H1 (cell line): ENCODE results near the gene DCAF8.
A peak's percentile ranks its signal among the peaks of the same experiment; 100 is the strongest.

Experiments used
- ASH2L ChIP-seq: fragments of 200-600, 300-600 bp; sonication (generic); IDR thresholded peaks from one replicate; pipeline ENCODE4 v1.7.1; 2017; ENCODE audit warnings: low read length
- CTBP2 ChIP-seq: IDR thresholded peaks from 2 replicates; pipeline ENCODE4 v1.7.0; 2011; ENCODE audit warnings: borderline replicate concordance, mild to moderate bottlenecking, moderate library complexity, mixed read lengths, low read length; ENCODE audit not compliant: insufficient read depth, insufficient read length
- EGR1 ChIP-seq: IDR thresholded peaks from 2 replicates; pipeline ENCODE4 v1.6.1; 2011; ENCODE audit warnings: low read depth, low read length, borderline replicate concordance
- EZH2 ChIP-seq: fragments of 200-600 bp; sonication (generic); IDR thresholded peaks from 2 replicates; pipeline ENCODE4 v1.7.1; 2012; ENCODE audit warnings: low read depth, mild to moderate bottlenecking, moderate library complexity, low read length, inconsistent platforms; ENCODE audit not compliant: severe bottlenecking
- HDAC2 ChIP-seq, 2 experiments: fragments of 300-600 bp in 1 of 2; sonication (generic) in 1 of 2; IDR thresholded peaks; 2 replicates each; pipeline ENCODE4 v1.6.1; 2011 to 2012; ENCODE audit warnings: low read depth in 2 of 2, low read length in 2 of 2, mild to moderate bottlenecking in 2 of 2, moderate library complexity in 2 of 2, borderline replicate concordance in 1 of 2, inconsistent platforms in 1 of 2
- NRF1 ChIP-seq: IDR thresholded peaks from 2 replicates; pipeline ENCODE4 v1.6.1; 2011; ENCODE audit warnings: mild to moderate bottlenecking, low read depth, low read length, improper control_type of control experiment
- PHF8 ChIP-seq: fragments of 200-600 bp; sonication (generic); conservative IDR thresholded peaks from 2 replicates; pipeline ENCODE4 v1.7.1; 2012; ENCODE audit warnings: low read depth, mild to moderate bottlenecking, inconsistent platforms, low read length, moderate library complexity
- POLR2A ChIP-seq, 2 experiments: IDR thresholded peaks; 1 replicate in 1 of 2; 2 replicates in 1 of 2; pipeline ENCODE4 v1.6.1; 2011; ENCODE audit warnings: low read depth in 2 of 2, low read length in 2 of 2, mild to moderate bottlenecking in 2 of 2; ENCODE audit errors: control extremely low read depth in 1 of 2
- POLR2AphosphoS5 ChIP-seq: IDR thresholded peaks from 2 replicates; pipeline ENCODE4 v1.6.1; 2011; ENCODE audit warnings: low read depth, low read length
- RFX5 ChIP-seq: IDR thresholded peaks from 2 replicates; pipeline ENCODE4 v1.6.1; 2011; ENCODE audit warnings: low read depth, low read length, improper control_type of control experiment, borderline replicate concordance
- TCF12 ChIP-seq: IDR thresholded peaks from 2 replicates; pipeline ENCODE4 v1.6.1; 2011; ENCODE audit warnings: low read depth, mild to moderate bottlenecking, low read length
- YY1 ChIP-seq: IDR thresholded peaks from 2 replicates; pipeline ENCODE4 v1.6.1; 2011; ENCODE audit warnings: low read depth, mild to moderate bottlenecking, low read length
- TF ChIP-seq, protein P1 (sequence below), 3 experiments: IDR thresholded peaks; 1 replicate in 2 of 3; 2 replicates in 1 of 3; pipeline versions ENCODE4 v1.5.1 to v1.6.1; 2011; ENCODE audit warnings: low read length in 3 of 3, mild to moderate bottlenecking in 3 of 3, inconsistent platforms in 2 of 3, low read depth in 1 of 3, moderate library complexity in 1 of 3; ENCODE audit not compliant: insufficient read depth in 1 of 3; ENCODE audit errors: control extremely low read depth in 1 of 3

DNA sequence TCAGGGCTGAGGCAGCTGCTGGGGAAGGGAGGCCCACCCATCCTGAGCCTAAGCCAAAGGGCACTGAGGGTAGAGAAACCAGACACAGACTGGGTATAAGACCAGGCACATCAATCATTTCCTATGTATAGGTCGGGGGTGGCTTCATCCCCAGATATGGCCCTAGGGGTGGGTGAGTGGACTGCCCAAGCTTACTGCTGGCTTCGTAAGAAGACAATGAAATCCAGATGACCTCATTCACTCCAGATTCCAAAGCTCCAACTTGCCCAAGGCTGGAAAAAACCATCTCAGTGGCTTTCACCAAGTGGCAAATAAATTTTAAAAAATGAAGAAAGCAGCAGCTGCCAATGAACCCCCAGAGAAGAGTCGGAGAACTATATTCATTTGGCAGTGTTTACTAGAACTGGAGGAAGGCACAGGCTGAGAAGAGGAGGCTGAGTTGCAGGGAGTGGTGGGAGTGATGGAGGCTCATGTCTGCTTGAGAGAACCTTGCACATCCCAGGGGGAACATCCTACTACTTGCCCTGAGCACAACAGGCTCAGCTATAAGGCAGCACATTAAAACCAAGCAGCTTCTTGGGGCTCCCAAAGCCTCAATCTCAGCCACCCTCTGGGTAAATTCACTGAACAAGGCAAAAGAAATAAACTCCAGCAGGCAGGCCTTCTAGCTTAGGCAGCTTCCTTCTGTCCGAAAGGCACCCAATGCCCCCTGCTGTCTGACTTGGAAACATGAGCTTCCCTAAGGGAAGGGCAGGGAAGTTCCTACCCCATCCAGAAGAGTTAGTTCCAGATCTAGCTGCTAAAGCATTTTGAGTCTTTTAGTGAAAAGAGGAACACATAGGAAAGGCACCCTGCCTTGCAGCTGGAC, 43.1 kb downstream of the DCAF8 start:
- no peak for TF ChIP-seq PHF8
- no peak for TF ChIP-seq RFX5
- TF ChIP-seq, protein P1, sequence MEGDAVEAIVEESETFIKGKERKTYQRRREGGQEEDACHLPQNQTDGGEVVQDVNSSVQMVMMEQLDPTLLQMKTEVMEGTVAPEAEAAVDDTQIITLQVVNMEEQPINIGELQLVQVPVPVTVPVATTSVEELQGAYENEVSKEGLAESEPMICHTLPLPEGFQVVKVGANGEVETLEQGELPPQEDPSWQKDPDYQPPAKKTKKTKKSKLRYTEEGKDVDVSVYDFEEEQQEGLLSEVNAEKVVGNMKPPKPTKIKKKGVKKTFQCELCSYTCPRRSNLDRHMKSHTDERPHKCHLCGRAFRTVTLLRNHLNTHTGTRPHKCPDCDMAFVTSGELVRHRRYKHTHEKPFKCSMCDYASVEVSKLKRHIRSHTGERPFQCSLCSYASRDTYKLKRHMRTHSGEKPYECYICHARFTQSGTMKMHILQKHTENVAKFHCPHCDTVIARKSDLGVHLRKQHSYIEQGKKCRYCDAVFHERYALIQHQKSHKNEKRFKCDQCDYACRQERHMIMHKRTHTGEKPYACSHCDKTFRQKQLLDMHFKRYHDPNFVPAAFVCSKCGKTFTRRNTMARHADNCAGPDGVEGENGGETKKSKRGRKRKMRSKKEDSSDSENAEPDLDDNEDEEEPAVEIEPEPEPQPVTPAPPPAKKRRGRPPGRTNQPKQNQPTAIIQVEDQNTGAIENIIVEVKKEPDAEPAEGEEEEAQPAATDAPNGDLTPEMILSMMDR (IDR thresholded peaks at IDR 0.05; ENCODE audit: control extremely low read depth in 1 of 3, insufficient read depth in 1 of 3, low read depth in 1 of 3, low read length in 3 of 3) = peak; percentile 35 to 66 (median 48)
- no peak for TF ChIP-seq YY1
- no peak for TF ChIP-seq TCF12
- no peak for TF ChIP-seq ASH2L
- no peak for TF ChIP-seq POLR2AphosphoS5
- no peak for TF ChIP-seq HDAC2 (IDR thresholded peaks at IDR 0.05; ENCODE audit: borderline replicate concordance in 1 of 2, low read depth in 2 of 2, low read length in 2 of 2)
- TF ChIP-seq POLR2A (IDR thresholded peaks at IDR 0.05; ENCODE audit: control extremely low read depth in 1 of 2, low read depth in 2 of 2, low read length in 2 of 2) = no peak
- TF ChIP-seq EZH2 = no peak
- TF ChIP-seq CTBP2 = no peak
- TF ChIP-seq NRF1 = no peak
- no peak for TF ChIP-seq EGR1
